MM.1S (cell line): ENCODE data around the gene CPPED1.

Source experiments
- DNase-seq: peaks from one replicate; pipeline ENCODE4 v3.0.0-alpha.2; 2015
- H2AFZ ChIP-seq: fragments of 300-600 bp; sonication (generic); 2 replicates; pipeline ENCODE4 v1.6.0; 2016; ENCODE audit warnings: antibody characterized with exemption, low read length
- H3F3A ChIP-seq: fragments of 300-600 bp; sonication (generic); 2 replicates; pipeline ENCODE4 v1.6.1; 2016; ENCODE audit warnings: mild to moderate bottlenecking, antibody characterized with exemption, low read length, moderate library complexity, mixed read lengths; ENCODE audit not compliant: insufficient read depth
- H3K27ac ChIP-seq: fragments of 300-600 bp; sonication (generic); 2 replicates; pipeline ENCODE4 v1.5.1; 2016; ENCODE audit warnings: mild to moderate bottlenecking, low read length
- H3K27me3 ChIP-seq: fragments of 300-600 bp; sonication (generic); replicated peaks from 2 replicates; pipeline ENCODE4 v1.6.0; 2016; ENCODE audit warnings: low read length; ENCODE audit not compliant: insufficient read depth
- H3K36me3 ChIP-seq: fragments of 300-600 bp; sonication (generic); replicated peaks from 2 replicates; pipeline ENCODE4 v1.6.1; 2016; ENCODE audit warnings: mild to moderate bottlenecking, low read length, mixed read lengths; ENCODE audit not compliant: insufficient read depth
- H3K4me1 ChIP-seq: fragments of 300-600 bp; sonication (generic); 2 replicates; pipeline ENCODE4 v1.6.1; 2016; ENCODE audit warnings: low read length, mixed read lengths
- H3K4me2 ChIP-seq: fragments of 300-600 bp; sonication (generic); 2 replicates; pipeline ENCODE4 v1.6.0; 2016; ENCODE audit warnings: low read depth, low read length
- H3K4me3 ChIP-seq: fragments of 300-600 bp; sonication (generic); 2 replicates; pipeline ENCODE4 v1.5.1; 2016; ENCODE audit warnings: low read length, mixed read lengths
- H3K79me2 ChIP-seq: fragments of 300-600 bp; sonication (generic); 2 replicates; pipeline ENCODE4 v1.6.1; 2016; ENCODE audit warnings: mixed run types, low read length, mixed read lengths
- H3K9ac ChIP-seq: fragments of 300-600 bp; sonication (generic); 2 replicates; pipeline ENCODE4 v1.6.1; 2016; ENCODE audit warnings: low read length, mixed read lengths
- H3K9me2 ChIP-seq: fragments of 300-600 bp; sonication (generic); replicated peaks from 2 replicates; pipeline ENCODE4 v1.6.1; 2016; ENCODE audit warnings: mild to moderate bottlenecking, low read length, mixed read lengths; ENCODE audit not compliant: insufficient read depth
- H3K9me3 ChIP-seq: fragments of 300-600 bp; sonication (generic); replicated peaks from 2 replicates; pipeline ENCODE4 v1.6.1; 2016; ENCODE audit warnings: mild to moderate bottlenecking, low read length, mixed read lengths; ENCODE audit not compliant: insufficient read depth
- H4K20me1 ChIP-seq: fragments of 300-600 bp; sonication (generic); 2 replicates; pipeline ENCODE4 v1.6.1; 2016; ENCODE audit warnings: mild to moderate bottlenecking, low read length, moderate library complexity, mixed read lengths; ENCODE audit not compliant: insufficient read depth
- CTCF ChIP-seq: fragments of 300-600 bp; sonication (generic); IDR thresholded peaks from 2 replicates; pipeline ENCODE4 v1.5.1; 2016; ENCODE audit warnings: antibody characterized with exemption, low read length, mixed read lengths
- EZH2 ChIP-seq: fragments of 300-600 bp; sonication (generic); optimal IDR thresholded peaks from 2 replicates; pipeline ENCODE3; 2017; ENCODE audit warnings: low read depth, mild to moderate bottlenecking, antibody characterized with exemption, low read length, mixed read lengths
- EZH2phosphoT487 ChIP-seq: fragments of 300-600 bp; sonication (generic); IDR thresholded peaks from 2 replicates; pipeline ENCODE4 v1.6.1; 2018; ENCODE audit warnings: antibody characterized with exemption, low read length

CPPED1 gene

GRCh38 chr16:12646490-12647274 is 157.0 kb downstream of the CPPED1 start:
- H3K27me3 ChIP-seq: no peaks in the 10 kb centered on the region
- H3K4me1 ChIP-seq: no peaks in the 10 kb centered on the region
- no peaks in the 10 kb centered on the region for H3F3A ChIP-seq
- no peak overlapping the region for H3K9ac ChIP-seq
- peak overlapping the region; percentile 28; the same call in 1 of the 2 replicates for H3K27ac ChIP-seq
- H3K4me2 ChIP-seq: peak overlapping the region; percentile 36; the same call in 1 of the 2 replicates
- no peaks in the 10 kb centered on the region for H3K79me2 ChIP-seq
- H3K4me3 ChIP-seq: no peak overlapping the region
- no peak overlapping the region for H2AFZ ChIP-seq
- no peaks in the 10 kb centered on the region for H3K36me3 ChIP-seq
- H3K9me3 ChIP-seq: no peaks in the 10 kb centered on the region
- H3K9me2 ChIP-seq: no peaks in the 10 kb centered on the region
- TF ChIP-seq EZH2phosphoT487 (no peak), CTCF (no peak), EZH2 (no peak)
- peak; percentile 6 for DNase-seq
- no peaks in the 10 kb centered on the region for H4K20me1 ChIP-seq

GRCh38 chr16:12646098-12646489 is 157.6 kb downstream of the CPPED1 start:
- Histone ChIP-seq H3F3A (no peaks in the 10 kb centered on the region), H3K9me2 (no peaks in the 10 kb centered on the region), H3K9me3 (no peaks in the 10 kb centered on the region), H3K4me3 (no peak overlapping the region), H3K36me3 (no peaks in the 10 kb centered on the region), H3K4me2 (no peak overlapping the region; the same call in 1 of the 2 replicates), H2AFZ (no peak overlapping the region), H4K20me1 (no peaks in the 10 kb centered on the region), H3K27ac (no peak overlapping the region), H3K27me3 (no peaks in the 10 kb centered on the region), H3K4me1 (no peaks in the 10 kb centered on the region), H3K79me2 (no peaks in the 10 kb centered on the region), H3K9ac (no peak overlapping the region)
- TF ChIP-seq CTCF (no peak), EZH2phosphoT487 (no peak), EZH2 (no peak)
- DNase-seq: no peak

- no peak for TF ChIP-seq CTCF
- Histone ChIP-seq H3K4me1 (no peaks in the 10 kb centered on the region), H3K9me3 (no peaks in the 10 kb centered on the region), H3K4me2 (no peak overlapping the region), H4K20me1 (no peaks in the 10 kb centered on the region), H3K9ac (no peak overlapping the region), H3K27ac (no peak overlapping the region), H3F3A (no peaks in the 10 kb centered on the region), H3K36me3 (no peaks in the 10 kb centered on the region), H3K4me3 (no peak overlapping the region), H2AFZ (no peak overlapping the region), H3K79me2 (no peaks in the 10 kb centered on the region), H3K9me2 (no peaks in the 10 kb centered on the region), H3K27me3 (no peaks in the 10 kb centered on the region)
- DNase-seq: no peak
Measured at GRCh38 chr16:12643034-12643455, 160.6 kb downstream of the CPPED1 start.
